Fibroblast of the aortic adventitia (primary cell): ENCODE measurements around the gene MRFAP1L1. TPM values are rescaled to one million over a fixed set of nuclear protein-coding genes. Genes with fewer than 3 reads are reported as not detected.

ENCODE experiments used
- DNase-seq: peaks from one replicate; pipeline ENCODE4 v3.0.0-alpha.2; 2010; ENCODE audit warnings: low read depth
- H3K4me3 ChIP-seq: 2 replicates; pipeline ENCODE4 v1.5.1; 2011; ENCODE audit warnings: low read depth, mild to moderate bottlenecking, control low read depth, low read length, moderate library complexity
- CTCF ChIP-seq: IDR thresholded peaks from 2 replicates; pipeline ENCODE4 v1.5.1; 2011; ENCODE audit warnings: mild to moderate bottlenecking, low read length, control low read depth, inconsistent platforms; ENCODE audit not compliant: insufficient read depth
- total RNA-seq: library from RNA; depleted of rRNA; stranded (reverse); fragments of >200 nt; gene quantifications from 2 replicates; pipeline ENCODE4 v1.2.3, GENCODE V29; 2012; ENCODE audit warnings: low replicate concordance

MRFAP1L1 gene
- total RNA-seq, 1 donor, result 48.8 TPM

- H3K4me3 ChIP-seq, result peak overlapping the region; percentile 35
- DNase-seq, result no peak
- TF ChIP-seq CTCF, result no peak
Observed at GRCh38 chr4:6658597-6659075, 51.0 kb downstream of the MRFAP1L1 start.

- no peak for DNase-seq
- no peak overlapping the region for H3K4me3 ChIP-seq
- TF ChIP-seq CTCF, result no peak
Observed at GRCh38 chr4:6658209-6658595, 51.5 kb downstream of the MRFAP1L1 start.

Other genes with a start within 250 kb of the MRFAP1L1 start
- gene PPP2R2C, start 237.3 kb downstream of the MRFAP1L1 start, total RNA-seq, result 0.49 TPM in 1 of 2 replicates, not detected in the other
- gene MAN2B2, start 134.7 kb downstream of the MRFAP1L1 start, total RNA-seq, result 17.3 and 25.9 TPM in 2 replicates
- gene MRFAP1, start 69.2 kb downstream of the MRFAP1L1 start, total RNA-seq, result 142 and 482 TPM in 2 replicates
- not detected in 2 replicates for gene S100P, start 16.0 kb downstream of the MRFAP1L1 start, total RNA-seq
- gene BLOC1S4, start 6.3 kb upstream of the MRFAP1L1 start, total RNA-seq, result 5.4 and 7.0 TPM in 2 replicates
- gene KIAA0232, start 72.9 kb upstream of the MRFAP1L1 start, total RNA-seq, result 18.1 and 28.7 TPM in 2 replicates
- gene TBC1D14, start 200.0 kb upstream of the MRFAP1L1 start, total RNA-seq, result 34.0 and 65.1 TPM in 2 replicates